ENCODE data around the gene EXOC3L4.
"Not testable (repeated sequence)": the region's sequence is repeated elsewhere in the genome, so short reads cannot be mapped to it uniquely, and the experiment has no call there.

The EXOC3L4 gene

GRCh38 chr14:103151270-103151945 is 56.9 kb downstream of the EXOC3L4 start:
- no peak overlapping the region for H2BK15ac ChIP-seq (ENCODE audit: low read depth, poor library complexity, severe bottlenecking)
- no peak overlapping the region for H3K9ac ChIP-seq (ENCODE audit: low read length)
- H4K8ac ChIP-seq (ENCODE audit: low read length): no peak overlapping the region
- no peaks in the 10 kb centered on the region for H3K36me3 ChIP-seq (ENCODE audit: control insufficient read depth in 1 of 2, insufficient read depth in 2 of 2, low read depth in 1 of 2, low read length in 2 of 2)
- H3K4ac ChIP-seq (ENCODE audit: low read depth in 1 of 2, low read length in 2 of 2): no peak overlapping the region
- no peak overlapping the region for H2AFZ ChIP-seq (ENCODE audit: low read depth, low read length)
- WGBS: 83% methylated on average over 15 of the region's 15 CpGs
- no peak overlapping the region for H3K4me2 ChIP-seq (ENCODE audit: low read length, poor library complexity, severe bottlenecking)
- peaks cover 0 to 8% of the 10 kb centered on the region in 2 experiments for H3K27me3 ChIP-seq (ENCODE audit: control insufficient read depth in 1 of 2, insufficient read depth in 1 of 2, low read length in 2 of 2)
- no peak overlapping the region for H2AK5ac ChIP-seq (ENCODE audit: low read length, severe bottlenecking)
- no peak overlapping the region for H4K91ac ChIP-seq (ENCODE audit: low read length)
- no peak overlapping the region for H2BK12ac ChIP-seq (ENCODE audit: low read length in 2 of 2)
- no peak overlapping the region for H3K23ac ChIP-seq (ENCODE audit: low read length in 2 of 2)
- no peak overlapping the region for H3K18ac ChIP-seq (ENCODE audit: low read depth in 1 of 2, low read length in 2 of 2)
- no peak overlapping the region for H3K4me3 ChIP-seq (ENCODE audit: insufficient read depth in 1 of 2, low read depth in 1 of 2, low read length in 2 of 2)
- peak overlapping the region in 1 of 2 experiments; percentile 75 for H3K14ac ChIP-seq (ENCODE audit: low read length in 2 of 2)
- H2BK5ac ChIP-seq (ENCODE audit: low read depth, low read length, poor library complexity, severe bottlenecking): no peak overlapping the region
- no peak for DNase-seq
- no peak overlapping the region for H3K27ac ChIP-seq (ENCODE audit: low read length, poor library complexity, severe bottlenecking)
- H3K4me1 ChIP-seq (ENCODE audit: control insufficient read depth, insufficient read depth, low read depth, low read length): peaks cover 4% of the 10 kb centered on the region
- no peak overlapping the region for H2BK120ac ChIP-seq (ENCODE audit: low read depth, low read length)
- no peaks in the 10 kb centered on the region for H3K79me1 ChIP-seq (replicated peaks; ENCODE audit: low read length, poor library complexity, severe bottlenecking)
- no peaks in the 10 kb centered on the region for H3K9me3 ChIP-seq (ENCODE audit: control insufficient read depth, low read length)

- Histone ChIP-seq H2BK120ac (ENCODE audit: low read depth, low read length) (no peak overlapping the region), H4K8ac (ENCODE audit: low read length) (peak overlapping the region; percentile 74), H3K27me3 (ENCODE audit: control insufficient read depth in 1 of 2, insufficient read depth in 1 of 2, low read length in 2 of 2) (peaks cover 3 to 30% of the 10 kb centered on the region in 2 experiments), H4K91ac (ENCODE audit: low read length) (peak overlapping the region; percentile 55), H3K27ac (ENCODE audit: low read length, poor library complexity, severe bottlenecking) (no peak overlapping the region), H2AFZ (ENCODE audit: low read depth, low read length) (no peak overlapping the region), H3K4me3 (ENCODE audit: insufficient read depth in 1 of 2, low read depth in 1 of 2, low read length in 2 of 2) (no peak overlapping the region), H2AK5ac (ENCODE audit: low read length, severe bottlenecking) (no peak overlapping the region), H2BK12ac (ENCODE audit: low read length in 2 of 2) (peak overlapping the region in 1 of 2 experiments; percentile 31), H3K4me2 (ENCODE audit: low read length, poor library complexity, severe bottlenecking) (no peak overlapping the region), H3K14ac (ENCODE audit: low read length in 2 of 2) (peak overlapping the region in 1 of 2 experiments; percentile 22), H3K79me1 (replicated peaks; ENCODE audit: low read length, poor library complexity, severe bottlenecking) (no peaks in the 10 kb centered on the region), H3K4me1 (ENCODE audit: control insufficient read depth, insufficient read depth, low read depth, low read length) (peaks cover 4% of the 10 kb centered on the region), H3K9me3 (ENCODE audit: control insufficient read depth, low read length) (no peaks in the 10 kb centered on the region), H2BK5ac (ENCODE audit: low read depth, low read length, poor library complexity, severe bottlenecking) (no peak overlapping the region), H3K23ac (ENCODE audit: low read length in 2 of 2) (no peak overlapping the region), H2BK15ac (ENCODE audit: low read depth, poor library complexity, severe bottlenecking) (no peak overlapping the region), H3K36me3 (ENCODE audit: control insufficient read depth in 1 of 2, insufficient read depth in 2 of 2, low read depth in 1 of 2, low read length in 2 of 2) (no peaks in the 10 kb centered on the region), H3K4ac (ENCODE audit: low read depth in 1 of 2, low read length in 2 of 2) (no peak overlapping the region), H3K9ac (ENCODE audit: low read length) (no peak overlapping the region), H3K18ac (ENCODE audit: low read depth in 1 of 2, low read length in 2 of 2) (peak overlapping the region in 1 of 2 experiments; percentile 56)
- 43% methylated on average over 6 of the region's 6 CpGs for WGBS
- peak; percentile 69 for DNase-seq
Observed at GRCh38 chr14:103155010-103155409, 60.5 kb downstream of the EXOC3L4 start.

- Histone ChIP-seq H2BK15ac (ENCODE audit: low read depth, poor library complexity, severe bottlenecking) (peak overlapping the region; percentile 4), H3K18ac (ENCODE audit: low read depth in 1 of 2, low read length in 2 of 2) (peak overlapping the region in 1 of 2 experiments; percentile 63), H4K8ac (ENCODE audit: low read length) (peak overlapping the region; percentile 74), H3K14ac (ENCODE audit: low read length in 2 of 2) (peak overlapping the region in 1 of 2 experiments; percentile 45), H2BK12ac (ENCODE audit: low read length in 2 of 2) (peak overlapping the region in 1 of 2 experiments; percentile 18), H3K27me3 (ENCODE audit: control insufficient read depth in 1 of 2, insufficient read depth in 1 of 2, low read length in 2 of 2) (peaks cover 3 to 34% of the 10 kb centered on the region in 2 experiments), H4K91ac (ENCODE audit: low read length) (peak overlapping the region; percentile 55)
- H3K27ac ChIP-seq (ENCODE audit: low read length, poor library complexity, severe bottlenecking); H2BK5ac ChIP-seq (ENCODE audit: low read depth, low read length, poor library complexity, severe bottlenecking); H3K79me1 ChIP-seq (replicated peaks; ENCODE audit: low read length, poor library complexity, severe bottlenecking); H3K4me3 ChIP-seq (ENCODE audit: insufficient read depth in 1 of 2, low read depth in 1 of 2, low read length in 2 of 2); DNase-seq; H3K4me1 ChIP-seq (ENCODE audit: control insufficient read depth, insufficient read depth, low read depth, low read length); H3K9me3 ChIP-seq (ENCODE audit: control insufficient read depth, low read length); H3K9ac ChIP-seq (ENCODE audit: low read length); H3K23ac ChIP-seq (ENCODE audit: low read length in 2 of 2); H3K4ac ChIP-seq (ENCODE audit: low read depth in 1 of 2, low read length in 2 of 2); H2AK5ac ChIP-seq (ENCODE audit: low read length, severe bottlenecking); H3K4me2 ChIP-seq (ENCODE audit: low read length, poor library complexity, severe bottlenecking); H3K36me3 ChIP-seq (ENCODE audit: control insufficient read depth in 1 of 2, insufficient read depth in 2 of 2, low read depth in 1 of 2, low read length in 2 of 2); H2AFZ ChIP-seq (ENCODE audit: low read depth, low read length); H2BK120ac ChIP-seq (ENCODE audit: low read depth, low read length): not testable (repeated sequence)
- WGBS: 93% methylated on average over 12 of the region's 12 CpGs
Observed at GRCh38 chr14:103155416-103155815, 60.9 kb downstream of the EXOC3L4 start.

GRCh38 chr14:103155826-103156394 is 61.4 kb downstream of the EXOC3L4 start:
- no peaks in the 10 kb centered on the region for H3K36me3 ChIP-seq (ENCODE audit: control insufficient read depth in 1 of 2, insufficient read depth in 2 of 2, low read depth in 1 of 2, low read length in 2 of 2)
- no peak overlapping the region for H3K27ac ChIP-seq (ENCODE audit: low read length, poor library complexity, severe bottlenecking)
- peak overlapping the region in 1 of 2 experiments; percentile 45 for H3K14ac ChIP-seq (ENCODE audit: low read length in 2 of 2)
- 95% methylated on average over 9 of the region's 9 CpGs for WGBS
- H3K9me3 ChIP-seq (ENCODE audit: control insufficient read depth, low read length): no peaks in the 10 kb centered on the region
- peaks cover 3 to 34% of the 10 kb centered on the region in 2 experiments for H3K27me3 ChIP-seq (ENCODE audit: control insufficient read depth in 1 of 2, insufficient read depth in 1 of 2, low read length in 2 of 2)
- no peak overlapping the region for H2BK120ac ChIP-seq (ENCODE audit: low read depth, low read length)
- no peak overlapping the region for H3K4me3 ChIP-seq (ENCODE audit: insufficient read depth in 1 of 2, low read depth in 1 of 2, low read length in 2 of 2)
- peaks cover 11% of the 10 kb centered on the region for H3K4me1 ChIP-seq (ENCODE audit: control insufficient read depth, insufficient read depth, low read depth, low read length)
- no peaks in the 10 kb centered on the region for H3K79me1 ChIP-seq (replicated peaks; ENCODE audit: low read length, poor library complexity, severe bottlenecking)
- peak overlapping the region in 1 of 2 experiments; percentile 18 for H2BK12ac ChIP-seq (ENCODE audit: low read length in 2 of 2)
- H4K91ac ChIP-seq (ENCODE audit: low read length): peak overlapping the region; percentile 45
- H3K9ac ChIP-seq (ENCODE audit: low read length): no peak overlapping the region
- peak overlapping the region; percentile 26 to 63 for H3K18ac ChIP-seq (ENCODE audit: low read depth in 1 of 2, low read length in 2 of 2)
- peak overlapping the region in 1 of 2 experiments; percentile 7 for H3K4ac ChIP-seq (ENCODE audit: low read depth in 1 of 2, low read length in 2 of 2)
- no peak overlapping the region for H4K8ac ChIP-seq (ENCODE audit: low read length)
- H2BK5ac ChIP-seq (ENCODE audit: low read depth, low read length, poor library complexity, severe bottlenecking): no peak overlapping the region
- H2AK5ac ChIP-seq (ENCODE audit: low read length, severe bottlenecking): no peak overlapping the region
- H2BK15ac ChIP-seq (ENCODE audit: low read depth, poor library complexity, severe bottlenecking): peak overlapping the region; percentile 4
- H3K4me2 ChIP-seq (ENCODE audit: low read length, poor library complexity, severe bottlenecking): no peak overlapping the region
- H3K23ac ChIP-seq (ENCODE audit: low read length in 2 of 2): no peak overlapping the region
- H2AFZ ChIP-seq (ENCODE audit: low read depth, low read length): no peak overlapping the region
- no peak for DNase-seq

All from mesenchymal stem cell (in vitro differentiated cells and primary cell).